Type B pancreatic cell (in vitro differentiated cells): ENCODE data around the gene SMCHD1. TPM values are rescaled to one million over a fixed set of nuclear protein-coding genes. Genes with fewer than 3 reads are reported as not detected.

Experiments used
- DNase-seq: peaks from one replicate; pipeline ENCODE4 v3.0.0; 2021; ENCODE audit warnings: mixed read lengths; ENCODE audit not compliant: unreplicated experiment; ENCODE audit errors: extremely low spot score
- H3K27ac Mint-ChIP-seq: 2 replicates; pipeline ENCODE4 v1.8.0; 2021; ENCODE audit warnings: mild to moderate bottlenecking, mixed read lengths
- H3K27me3 Mint-ChIP-seq: 2 replicates; pipeline ENCODE4 v1.8.0; 2021; ENCODE audit warnings: mixed read lengths
- H3K36me3 Mint-ChIP-seq: 2 replicates; pipeline ENCODE4 v1.8.0; 2021; ENCODE audit warnings: mixed read lengths
- H3K4me1 Mint-ChIP-seq: one replicate; pipeline ENCODE4 v1.8.0; 2021; ENCODE audit warnings: mixed read lengths; ENCODE audit not compliant: unreplicated experiment
- H3K4me3 Mint-ChIP-seq: 2 replicates; pipeline ENCODE4 v1.8.0; 2021; ENCODE audit warnings: mild to moderate bottlenecking, mixed read lengths
- H3K9me3 Mint-ChIP-seq: 2 replicates; pipeline ENCODE4 v1.8.0; 2021; ENCODE audit warnings: mixed read lengths
- total RNA-seq: library from RNA; stranded (reverse); gene quantifications from 2 replicates; pipeline ENCODE4 v1.2.1, GENCODE V29; 2021; ENCODE audit warnings: low replicate concordance
- TF ChIP-seq, protein P1 (sequence below): fragments of 200-600 bp; sonication (generic); conservative IDR thresholded peaks from 2 replicates; pipeline ENCODE4 v1.5.0; 2021; ENCODE audit warnings: antibody characterized with exemption, mild to moderate bottlenecking

Gene SMCHD1
- total RNA-seq, 1 donor from 2014 or later, result 56.5 TPM

DNA sequence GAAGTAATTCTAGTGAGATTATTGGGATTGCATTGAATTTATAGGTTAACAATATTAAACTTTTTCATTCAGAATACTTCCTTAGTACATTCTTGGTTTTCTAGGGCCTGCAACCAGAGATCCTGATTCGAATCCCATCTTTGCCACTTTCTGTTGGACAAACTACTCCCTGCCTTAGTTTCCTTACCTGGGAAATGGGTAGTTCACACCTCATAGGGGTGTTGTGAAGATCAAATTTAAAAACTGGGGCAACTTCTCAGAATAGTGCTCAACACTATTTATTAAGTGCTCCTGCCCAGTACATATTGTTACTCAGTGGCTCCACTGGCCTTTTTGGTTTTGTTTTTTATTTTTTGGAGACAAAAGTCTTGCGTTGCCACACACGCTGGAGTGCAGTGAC, 43.5 kb downstream of the SMCHD1 start:
- H3K27me3 Mint-ChIP-seq, result no peaks in the 10 kb centered on the region
- TF ChIP-seq, protein P1, sequence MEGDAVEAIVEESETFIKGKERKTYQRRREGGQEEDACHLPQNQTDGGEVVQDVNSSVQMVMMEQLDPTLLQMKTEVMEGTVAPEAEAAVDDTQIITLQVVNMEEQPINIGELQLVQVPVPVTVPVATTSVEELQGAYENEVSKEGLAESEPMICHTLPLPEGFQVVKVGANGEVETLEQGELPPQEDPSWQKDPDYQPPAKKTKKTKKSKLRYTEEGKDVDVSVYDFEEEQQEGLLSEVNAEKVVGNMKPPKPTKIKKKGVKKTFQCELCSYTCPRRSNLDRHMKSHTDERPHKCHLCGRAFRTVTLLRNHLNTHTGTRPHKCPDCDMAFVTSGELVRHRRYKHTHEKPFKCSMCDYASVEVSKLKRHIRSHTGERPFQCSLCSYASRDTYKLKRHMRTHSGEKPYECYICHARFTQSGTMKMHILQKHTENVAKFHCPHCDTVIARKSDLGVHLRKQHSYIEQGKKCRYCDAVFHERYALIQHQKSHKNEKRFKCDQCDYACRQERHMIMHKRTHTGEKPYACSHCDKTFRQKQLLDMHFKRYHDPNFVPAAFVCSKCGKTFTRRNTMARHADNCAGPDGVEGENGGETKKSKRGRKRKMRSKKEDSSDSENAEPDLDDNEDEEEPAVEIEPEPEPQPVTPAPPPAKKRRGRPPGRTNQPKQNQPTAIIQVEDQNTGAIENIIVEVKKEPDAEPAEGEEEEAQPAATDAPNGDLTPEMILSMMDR, result no peak
- no peaks in the 10 kb centered on the region for H3K9me3 Mint-ChIP-seq
- no peak for DNase-seq
- H3K27ac Mint-ChIP-seq, result no peak overlapping the region
- no peaks in the 10 kb centered on the region for H3K4me1 Mint-ChIP-seq
- no peak overlapping the region for H3K4me3 Mint-ChIP-seq
- H3K36me3 Mint-ChIP-seq, result peaks cover 36% of the 10 kb centered on the region

DNA sequence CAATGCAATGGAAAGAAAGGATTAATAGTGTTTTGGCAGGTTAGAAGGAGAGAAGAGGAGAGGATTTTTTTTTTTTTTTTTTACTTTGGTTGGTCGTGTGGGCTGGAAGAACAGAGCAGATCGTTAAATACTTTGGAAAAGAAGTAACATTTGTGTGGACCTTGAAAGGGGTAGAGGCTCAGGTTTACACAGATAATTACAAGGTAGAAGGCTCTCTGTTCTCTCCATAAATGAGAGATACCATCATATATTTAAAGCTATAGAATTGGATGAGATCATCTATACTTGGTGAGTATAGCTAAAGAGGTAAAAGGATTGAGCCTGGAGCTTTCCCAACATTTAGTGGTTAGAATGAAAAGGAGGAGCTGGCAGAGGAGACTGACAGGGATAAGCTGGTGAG, 49.0 kb downstream of the SMCHD1 start:
- TF ChIP-seq, protein P1, result no peak
- no peak for DNase-seq
- no peaks in the 10 kb centered on the region for H3K27me3 Mint-ChIP-seq
- H3K27ac Mint-ChIP-seq, result no peak overlapping the region
- H3K9me3 Mint-ChIP-seq, result no peaks in the 10 kb centered on the region
- H3K4me1 Mint-ChIP-seq, result no peaks in the 10 kb centered on the region
- no peak overlapping the region for H3K4me3 Mint-ChIP-seq
- peaks cover 52% of the 10 kb centered on the region for H3K36me3 Mint-ChIP-seq

DNA sequence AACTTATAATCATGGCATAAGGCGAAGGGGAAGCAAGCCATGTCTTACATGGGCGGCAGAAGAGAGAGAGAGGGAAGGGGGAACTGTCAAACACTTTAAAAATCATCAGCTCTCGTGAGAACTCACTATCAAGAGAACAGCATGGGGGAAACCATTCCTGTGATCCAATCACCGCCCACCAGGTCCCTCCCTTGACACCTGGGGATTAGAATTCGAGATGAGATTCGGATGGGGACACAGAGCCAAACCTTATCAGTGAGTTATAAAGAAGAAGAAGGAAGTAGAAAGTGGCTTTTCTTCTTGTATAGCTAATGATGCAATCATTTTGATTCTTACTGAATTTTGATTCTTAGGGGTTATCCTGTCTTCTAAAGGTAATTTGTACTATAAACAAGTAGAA, 51.4 kb downstream of the SMCHD1 start:
- Mint-ChIP-seq H3K4me3 (no peak overlapping the region), H3K9me3 (no peaks in the 10 kb centered on the region), H3K36me3 (peaks cover 56% of the 10 kb centered on the region), H3K27ac (no peak overlapping the region), H3K4me1 (no peaks in the 10 kb centered on the region), H3K27me3 (no peaks in the 10 kb centered on the region)
- DNase-seq, result no peak
- TF ChIP-seq, protein P1, result no peak

DNA sequence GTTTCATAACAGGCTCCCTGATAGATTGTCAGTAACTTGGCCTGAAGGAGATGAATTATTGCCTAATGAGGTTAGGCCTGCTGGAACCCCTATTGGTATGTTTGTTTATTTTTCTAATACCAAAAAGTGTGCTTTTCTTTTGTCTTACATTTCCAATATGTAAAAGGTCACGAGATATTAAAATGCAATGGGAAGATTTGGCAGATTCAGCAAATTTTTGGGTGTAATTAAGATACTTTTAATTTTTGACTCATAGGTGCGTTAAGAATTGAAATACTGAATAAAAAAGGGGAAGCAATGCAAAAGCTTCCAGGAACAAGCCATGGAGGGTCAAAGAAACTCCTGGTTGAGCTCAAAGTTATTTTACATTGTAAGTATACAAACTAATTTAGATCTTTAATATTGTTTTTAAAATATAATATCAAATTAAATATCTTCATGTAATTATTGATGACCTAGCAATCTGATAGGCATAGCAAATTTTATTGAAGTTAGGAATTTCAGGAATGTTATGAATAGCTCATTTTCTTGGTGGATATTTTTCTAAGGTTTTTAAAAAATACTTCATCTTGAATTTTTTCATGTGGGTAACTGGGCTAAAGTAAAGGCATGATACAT, 52.1 kb downstream of the SMCHD1 start:
- Mint-ChIP-seq H3K36me3 (peaks cover 60% of the 10 kb centered on the region), H3K4me3 (no peak overlapping the region)

DNA sequence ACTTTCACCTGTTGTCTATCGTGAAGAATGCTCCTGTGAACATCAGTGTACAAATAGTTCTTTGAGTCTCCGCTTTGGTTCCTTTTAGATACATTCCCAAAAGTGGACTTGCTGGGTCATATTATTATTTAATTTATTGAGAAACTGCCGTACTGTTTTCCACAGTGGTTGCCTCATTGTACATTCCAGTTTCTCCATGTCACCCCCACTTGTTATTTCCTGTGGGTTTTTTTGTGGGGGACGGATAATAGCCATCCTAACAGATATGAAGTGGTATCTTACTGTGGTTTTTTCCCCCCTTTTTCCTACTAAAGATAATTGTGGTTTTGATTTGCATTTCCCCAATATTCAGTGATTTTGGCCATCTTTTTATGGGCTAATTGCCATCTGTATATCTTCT, 53.8 kb downstream of the SMCHD1 start:
- Mint-ChIP-seq H3K9me3 (no peaks in the 10 kb centered on the region), H3K4me1 (no peaks in the 10 kb centered on the region), H3K4me3 (no peak overlapping the region), H3K27me3 (no peaks in the 10 kb centered on the region), H3K27ac (no peak overlapping the region), H3K36me3 (peaks cover 61% of the 10 kb centered on the region)
- DNase-seq, result no peak
- TF ChIP-seq, protein P1, result no peak

More for the DNA sequence above, 52.1 kb downstream of the SMCHD1 start:
- no peaks in the 10 kb centered on the region for H3K4me1 Mint-ChIP-seq
- no peaks in the 10 kb centered on the region for H3K9me3 Mint-ChIP-seq
- H3K27ac Mint-ChIP-seq, result no peak overlapping the region
- DNase-seq, result no peak
- H3K27me3 Mint-ChIP-seq, result no peaks in the 10 kb centered on the region
- TF ChIP-seq, protein P1, result no peak

DNA sequence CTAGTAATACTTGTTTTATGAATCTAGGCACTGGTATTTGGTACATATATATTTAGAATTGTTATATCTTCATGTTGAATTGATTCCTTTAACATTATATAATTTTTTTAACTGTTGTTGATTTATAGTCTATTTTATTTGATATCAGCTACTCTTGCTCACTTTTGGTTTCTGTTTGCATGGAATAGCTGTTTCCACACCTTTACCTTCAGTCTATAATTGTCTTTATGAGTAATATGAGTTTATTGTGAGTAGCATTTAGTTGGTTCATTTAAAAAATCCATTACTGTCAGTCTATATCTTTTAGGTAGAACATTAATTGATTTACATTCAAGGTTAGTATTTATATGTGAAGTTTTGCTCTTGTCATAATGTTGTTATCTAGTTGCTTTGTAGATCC, 58.6 kb downstream of the SMCHD1 start:
- Mint-ChIP-seq H3K27ac (no peak overlapping the region), H3K27me3 (no peaks in the 10 kb centered on the region), H3K4me3 (no peak overlapping the region), H3K36me3 (peaks cover 51% of the 10 kb centered on the region), H3K9me3 (no peaks in the 10 kb centered on the region), H3K4me1 (no peaks in the 10 kb centered on the region)
- TF ChIP-seq, protein P1, result no peak
- no peak for DNase-seq
